Esophagus squamous epithelium (tissue), 5 donors: Measurements from ENCODE around the gene FYN. TPM values are rescaled to one million over a fixed set of nuclear protein-coding genes. Genes with fewer than 3 reads are reported as not detected.

Experiments
- DNase-seq: peaks from one replicate; lab custom pipeline; 2025; lab: John Stamatoyannopoulos, UW
- H3K27ac ChIP-seq, 4 donors: fragments of 200-600 bp; sonication (generic); one replicate each; pipeline ENCODE4 v1.5.1; 2016 to 2019; ENCODE audit warnings: mild to moderate bottlenecking in 1 of 4
- H3K27me3 ChIP-seq, 4 donors: fragments of 200-600 bp; sonication (generic); 1 replicate in 3 of 4; 2 replicates in 1 of 4; pipeline versions ENCODE4 v1.5.1 to v1.6.0; 2017 to 2021; ENCODE audit warnings: antibody characterized with exemption in 1 of 4
- H3K36me3 ChIP-seq, 3 donors: fragments of 200-600 bp; sonication (generic); one replicate each; pipeline ENCODE4 v1.5.1; 2016 to 2019
- H3K4me1 ChIP-seq, 3 donors: fragments of 200-600 bp; sonication (generic); one replicate each; pipeline ENCODE4 v1.5.1; 2017 to 2019
- H3K4me3 ChIP-seq, 4 donors: fragments of 200-600 bp; sonication (generic); 1 replicate in 3 of 4; 2 replicates in 1 of 4; pipeline ENCODE4 v1.5.1; 2016 to 2019; ENCODE audit warnings: mild to moderate bottlenecking in 2 of 4, moderate library complexity in 1 of 4
- H3K9me3 ChIP-seq, 3 donors: fragments of 200-600 bp; sonication (generic); one replicate each; pipeline ENCODE4 v1.5.1; 2016 to 2019
- CTCF ChIP-seq, 6 experiments: fragments of 450-650 bp in 4 of 6; fragments of 200-600 bp in 2 of 6; sonication (generic) in 2 of 6; IDR thresholded peaks; one replicate each; pipeline ENCODE4 v1.5.1; 2016 to 2019; ENCODE audit warnings: antibody characterized with exemption in 6 of 6, mild to moderate bottlenecking in 4 of 6, moderate library complexity in 4 of 6
- POLR2A ChIP-seq, 4 donors: fragments of 450-650 bp; IDR thresholded peaks; one replicate each; pipeline ENCODE4 v1.6.1; 2017; ENCODE audit warnings: antibody characterized with exemption in 4 of 4, mild to moderate bottlenecking in 4 of 4, moderate library complexity in 3 of 4
- WGBS, 2 donors: methylation state at CpG; one replicate each; pipeline ENCODE4 v1.1.5; 2018; 5-methylcytosine and 5-hydroxymethylcytosine counted together
- intact Hi-C: fragments of 100-400 bp; cut with DNase I; formaldehyde crosslinking; loops from one replicate; pipeline ENCODE4 v1.15.0; 2022
- total RNA-seq, 4 donors: library from RNA; depleted of rRNA; stranded (reverse); fragments of >200 nt; gene quantifications; one replicate each; pipeline ENCODE4 v1.1.0, GENCODE V29; 2016
- donor health status: DM: yes; HTN: yes; CAD: no.

FYN gene
- total RNA-seq, 4 donors from 2014 or later: 11.8 to 54.6 (median 21.4) TPM

- 74 to 88% methylated on average over 2 of the region's 2 CpGs for WGBS, 2 donors
- Histone ChIP-seq H3K4me3 (no peak overlapping the region), H3K9me3 (no peaks in the 10 kb centered on the region), H3K27ac (no peak overlapping the region), H3K36me3 (no peaks in the 10 kb centered on the region), H3K27me3 (peaks cover 0 to 10% (median 0%) of the 10 kb centered on the region in 4 donors), H3K4me1 (peaks cover 0 to 58% (median 9%) of the 10 kb centered on the region in 3 donors)
- no peak for DNase-seq
- intact Hi-C loops: no loop called here
- no peak for TF ChIP-seq POLR2A (IDR thresholded peaks at IDR 0.05)
- no peak for TF ChIP-seq CTCF (IDR thresholded peaks at IDR 0.05)
Observed at GRCh38 chr6:111866857-111867256, 6.4 kb downstream of the FYN start.

GRCh38 chr6:111865909-111866546 is 7.2 kb downstream of the FYN start:
- Histone ChIP-seq H3K4me1 (peaks cover 0 to 56% (median 12%) of the 10 kb centered on the region in 3 donors), H3K9me3 (no peaks in the 10 kb centered on the region), H3K36me3 (no peaks in the 10 kb centered on the region), H3K27me3 (peaks cover 0 to 2% (median 0%) of the 10 kb centered on the region in 4 donors), H3K4me3 (no peak overlapping the region), H3K27ac (no peak overlapping the region)
- no peak for TF ChIP-seq CTCF (IDR thresholded peaks at IDR 0.05)
- TF ChIP-seq POLR2A (IDR thresholded peaks at IDR 0.05): no peak
- 82 to 93% methylated on average over 3 to 8 of the region's 8 CpGs for WGBS, 2 donors
- DNase-seq: no peak
- intact Hi-C loops: no loop called here

- no peak for DNase-seq
- Histone ChIP-seq H3K4me3 (no peak overlapping the region), H3K9me3 (no peaks in the 10 kb centered on the region), H3K27me3 (no peaks in the 10 kb centered on the region), H3K27ac (no peak overlapping the region), H3K36me3 (no peaks in the 10 kb centered on the region), H3K4me1 (peaks cover 0 to 56% (median 12%) of the 10 kb centered on the region in 3 donors)
- intact Hi-C loops: no loop called here
- no peak for TF ChIP-seq POLR2A (IDR thresholded peaks at IDR 0.05)
- TF ChIP-seq CTCF (IDR thresholded peaks at IDR 0.05): no peak
- 64 to 74% methylated on average over 6 of the region's 6 CpGs for WGBS, 2 donors
Observed at GRCh38 chr6:111865049-111865585, 8.1 kb downstream of the FYN start.

GRCh38 chr6:111864138-111865048 is 8.9 kb downstream of the FYN start:
- TF ChIP-seq CTCF (IDR thresholded peaks at IDR 0.05) (no peak), POLR2A (IDR thresholded peaks at IDR 0.05) (no peak)
- no peaks in the 10 kb centered on the region for H3K27me3 ChIP-seq
- H3K27ac ChIP-seq: no peak overlapping the region
- H3K36me3 ChIP-seq: no peaks in the 10 kb centered on the region
- no peaks in the 10 kb centered on the region for H3K9me3 ChIP-seq
- no peak overlapping the region for H3K4me3 ChIP-seq
- intact Hi-C loops: no loop called here
- peaks cover 0 to 50% (median 8%) of the 10 kb centered on the region in 3 donors for H3K4me1 ChIP-seq
- no peak for DNase-seq
- 73 to 94% methylated on average over 4 to 6 of the region's 6 CpGs for WGBS, 2 donors
